ENCODE data around the gene OR10G7.

The OR10G7 gene

GRCh38 chr11:124041254-124041653 lies at the start of gene OR10G7:
Gene OR10G7 (minus strand): TSS chr11:124041325. CDS start chr11:124039001, 2,324 bp downstream.
- DNase-seq = no peak

- DNase-seq = peak; percentile 43
Measured at GRCh38 chr11:124085997-124086846, 45.1 kb upstream of the OR10G7 start.

- no peak for DNase-seq
Measured at GRCh38 chr11:124085583-124085982, 44.5 kb upstream of the OR10G7 start.

- no peak for DNase-seq
Measured at GRCh38 chr11:124082371-124082770, 41.2 kb upstream of the OR10G7 start.

GRCh38 chr11:124081483-124081882 lies 40.4 kb upstream of the OR10G7 start:
- no peak for DNase-seq

- no peak for DNase-seq
Measured at GRCh38 chr11:124080327-124081001, 39.3 kb upstream of the OR10G7 start.

- DNase-seq = no peak
Measured at GRCh38 chr11:124079631-124080326, 38.7 kb upstream of the OR10G7 start.

- DNase-seq = no peak
Measured at GRCh38 chr11:124078591-124078990, 37.5 kb upstream of the OR10G7 start.

GRCh38 chr11:124077266-124077665 lies 36.1 kb upstream of the OR10G7 start:
- no peak for DNase-seq

GRCh38 chr11:124075841-124076651 lies 34.9 kb upstream of the OR10G7 start:
- DNase-seq = no peak

GRCh38 chr11:124075492-124075840 lies 34.3 kb upstream of the OR10G7 start:
- no peak for DNase-seq

GRCh38 chr11:124074554-124074953 lies 33.4 kb upstream of the OR10G7 start:
- DNase-seq = no peak

- DNase-seq = no peak
Measured at GRCh38 chr11:124072147-124072546, 31.0 kb upstream of the OR10G7 start.

- DNase-seq = no peak
Measured at GRCh38 chr11:124071623-124071948, 30.5 kb upstream of the OR10G7 start.

- DNase-seq = peak; percentile 75
Measured at GRCh38 chr11:124070915-124071622, 29.9 kb upstream of the OR10G7 start.

GRCh38 chr11:124069429-124070401 lies 28.6 kb upstream of the OR10G7 start:
- DNase-seq = peak; percentile 48

GRCh38 chr11:124068601-124069110 lies 27.5 kb upstream of the OR10G7 start:
- no peak for DNase-seq

GRCh38 chr11:124052966-124053365 lies 11.8 kb upstream of the OR10G7 start:
- DNase-seq = no peak

- no peak for DNase-seq
Measured at GRCh38 chr11:124050748-124051147, 9.6 kb upstream of the OR10G7 start.

GRCh38 chr11:124043420-124043819 lies 2.3 kb upstream of the OR10G7 start:
- DNase-seq = no peak

- no peak for DNase-seq
Measured at GRCh38 chr11:124039557-124039956, 1.6 kb downstream of the OR10G7 start.

Measured in midbrain (tissue), 1 donor.